Type B pancreatic cell (in vitro differentiated cells): ENCODE measurements around the gene TNXB. TPM values are rescaled to one million over a fixed set of nuclear protein-coding genes. Genes with fewer than 3 reads are reported as not detected.
A peak's percentile ranks its signal among the peaks of the same experiment; 100 is the strongest.
"Not testable (repeated sequence)": the region's sequence is repeated elsewhere in the genome, so short reads cannot be mapped to it uniquely, and the experiment has no call there.

ENCODE experiments used
- DNase-seq: peaks from one replicate; pipeline ENCODE4 v3.0.0; 2021; ENCODE audit warnings: mixed read lengths; ENCODE audit not compliant: unreplicated experiment; ENCODE audit errors: extremely low spot score
- H3K27ac Mint-ChIP-seq: 2 replicates; pipeline ENCODE4 v1.8.0; 2021; ENCODE audit warnings: mild to moderate bottlenecking, mixed read lengths
- H3K27me3 Mint-ChIP-seq: 2 replicates; pipeline ENCODE4 v1.8.0; 2021; ENCODE audit warnings: mixed read lengths
- H3K36me3 Mint-ChIP-seq: 2 replicates; pipeline ENCODE4 v1.8.0; 2021; ENCODE audit warnings: mixed read lengths
- H3K4me1 Mint-ChIP-seq: one replicate; pipeline ENCODE4 v1.8.0; 2021; ENCODE audit warnings: mixed read lengths; ENCODE audit not compliant: unreplicated experiment
- H3K4me3 Mint-ChIP-seq: 2 replicates; pipeline ENCODE4 v1.8.0; 2021; ENCODE audit warnings: mild to moderate bottlenecking, mixed read lengths
- H3K9me3 Mint-ChIP-seq: 2 replicates; pipeline ENCODE4 v1.8.0; 2021; ENCODE audit warnings: mixed read lengths
- total RNA-seq: library from RNA; stranded (reverse); gene quantifications from 2 replicates; pipeline ENCODE4 v1.2.1, GENCODE V29; 2021; ENCODE audit warnings: low replicate concordance
- TF ChIP-seq, protein P1 (sequence below): fragments of 200-600 bp; sonication (generic); conservative IDR thresholded peaks from 2 replicates; pipeline ENCODE4 v1.5.0; 2021; ENCODE audit warnings: antibody characterized with exemption, mild to moderate bottlenecking

TNXB gene
- total RNA-seq, 1 donor from 2014 or later, result 22.2 TPM

- peaks cover 4% of the 10 kb centered on the region for H3K27me3 Mint-ChIP-seq
- no peak overlapping the region for H3K4me3 Mint-ChIP-seq
- no peaks in the 10 kb centered on the region for H3K36me3 Mint-ChIP-seq
- H3K27ac Mint-ChIP-seq, result no peak overlapping the region
- TF ChIP-seq, protein P1, sequence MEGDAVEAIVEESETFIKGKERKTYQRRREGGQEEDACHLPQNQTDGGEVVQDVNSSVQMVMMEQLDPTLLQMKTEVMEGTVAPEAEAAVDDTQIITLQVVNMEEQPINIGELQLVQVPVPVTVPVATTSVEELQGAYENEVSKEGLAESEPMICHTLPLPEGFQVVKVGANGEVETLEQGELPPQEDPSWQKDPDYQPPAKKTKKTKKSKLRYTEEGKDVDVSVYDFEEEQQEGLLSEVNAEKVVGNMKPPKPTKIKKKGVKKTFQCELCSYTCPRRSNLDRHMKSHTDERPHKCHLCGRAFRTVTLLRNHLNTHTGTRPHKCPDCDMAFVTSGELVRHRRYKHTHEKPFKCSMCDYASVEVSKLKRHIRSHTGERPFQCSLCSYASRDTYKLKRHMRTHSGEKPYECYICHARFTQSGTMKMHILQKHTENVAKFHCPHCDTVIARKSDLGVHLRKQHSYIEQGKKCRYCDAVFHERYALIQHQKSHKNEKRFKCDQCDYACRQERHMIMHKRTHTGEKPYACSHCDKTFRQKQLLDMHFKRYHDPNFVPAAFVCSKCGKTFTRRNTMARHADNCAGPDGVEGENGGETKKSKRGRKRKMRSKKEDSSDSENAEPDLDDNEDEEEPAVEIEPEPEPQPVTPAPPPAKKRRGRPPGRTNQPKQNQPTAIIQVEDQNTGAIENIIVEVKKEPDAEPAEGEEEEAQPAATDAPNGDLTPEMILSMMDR, result peak; percentile 41
- DNase-seq, result no peak
- H3K9me3 Mint-ChIP-seq, result no peaks in the 10 kb centered on the region
- peaks cover 4% of the 10 kb centered on the region for H3K4me1 Mint-ChIP-seq
Measured at GRCh38 chr6:32046450-32047083, 62.6 kb downstream of the TNXB start.

- no peak overlapping the region for H3K27ac Mint-ChIP-seq
- no peak overlapping the region for H3K4me3 Mint-ChIP-seq
Measured at GRCh38 chr6:32045811-32046449, 63.2 kb downstream of the TNXB start.

GRCh38 chr6:32044916-32045315, 64.2 kb downstream of the TNXB start:
- not testable (repeated sequence) for H3K4me1 Mint-ChIP-seq, H3K9me3 Mint-ChIP-seq, DNase-seq, H3K27me3 Mint-ChIP-seq, H3K4me3 Mint-ChIP-seq, H3K36me3 Mint-ChIP-seq, H3K27ac Mint-ChIP-seq

More at GRCh38 chr6:32045811-32046449, 63.2 kb downstream of the TNXB start:
- Mint-ChIP-seq H3K27me3 (peaks cover 2% of the 10 kb centered on the region), H3K36me3 (no peaks in the 10 kb centered on the region), H3K9me3 (no peaks in the 10 kb centered on the region), H3K4me1 (peaks cover 4% of the 10 kb centered on the region)
- DNase-seq, result no peak
- TF ChIP-seq, protein P1, result no peak

GRCh38 chr6:32043589-32044380, 65.4 kb downstream of the TNXB start:
- not testable (repeated sequence) for H3K4me3 Mint-ChIP-seq, H3K9me3 Mint-ChIP-seq, DNase-seq, H3K4me1 Mint-ChIP-seq, H3K36me3 Mint-ChIP-seq, H3K27me3 Mint-ChIP-seq, H3K27ac Mint-ChIP-seq

DNA sequence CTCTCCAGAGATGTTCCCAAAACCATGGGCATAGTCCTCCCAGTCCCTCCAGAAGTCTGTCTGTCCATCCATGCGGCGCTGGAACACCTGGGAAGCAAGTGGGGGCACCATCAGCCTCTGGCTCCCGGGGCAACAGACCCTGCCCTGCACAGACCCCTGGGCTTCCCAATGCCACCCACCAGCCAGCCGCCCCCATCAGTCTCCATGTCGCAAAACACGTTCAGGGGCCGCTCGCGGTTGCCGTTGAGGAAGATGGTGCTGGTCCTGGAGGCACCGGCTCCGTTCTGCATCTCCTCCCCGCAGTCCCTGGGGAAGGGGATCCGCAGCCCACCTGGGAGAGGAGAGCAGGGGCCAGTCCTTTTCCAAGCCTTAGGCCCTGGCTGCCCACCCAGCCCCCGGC, 66.9 kb downstream of the TNXB start:
- not testable (repeated sequence) for H3K9me3 Mint-ChIP-seq, H3K27ac Mint-ChIP-seq, H3K36me3 Mint-ChIP-seq, H3K27me3 Mint-ChIP-seq, H3K4me3 Mint-ChIP-seq, DNase-seq, H3K4me1 Mint-ChIP-seq

GRCh38 chr6:32041385-32041784, 67.8 kb downstream of the TNXB start:
- H3K27ac Mint-ChIP-seq, H3K9me3 Mint-ChIP-seq, H3K4me1 Mint-ChIP-seq, DNase-seq, H3K4me3 Mint-ChIP-seq, H3K36me3 Mint-ChIP-seq, H3K27me3 Mint-ChIP-seq: not testable (repeated sequence)

GRCh38 chr6:32041050-32041321, 68.2 kb downstream of the TNXB start:
- not testable (repeated sequence) for H3K9me3 Mint-ChIP-seq, H3K27ac Mint-ChIP-seq, H3K36me3 Mint-ChIP-seq, H3K27me3 Mint-ChIP-seq, H3K4me1 Mint-ChIP-seq, DNase-seq, H3K4me3 Mint-ChIP-seq

DNA sequence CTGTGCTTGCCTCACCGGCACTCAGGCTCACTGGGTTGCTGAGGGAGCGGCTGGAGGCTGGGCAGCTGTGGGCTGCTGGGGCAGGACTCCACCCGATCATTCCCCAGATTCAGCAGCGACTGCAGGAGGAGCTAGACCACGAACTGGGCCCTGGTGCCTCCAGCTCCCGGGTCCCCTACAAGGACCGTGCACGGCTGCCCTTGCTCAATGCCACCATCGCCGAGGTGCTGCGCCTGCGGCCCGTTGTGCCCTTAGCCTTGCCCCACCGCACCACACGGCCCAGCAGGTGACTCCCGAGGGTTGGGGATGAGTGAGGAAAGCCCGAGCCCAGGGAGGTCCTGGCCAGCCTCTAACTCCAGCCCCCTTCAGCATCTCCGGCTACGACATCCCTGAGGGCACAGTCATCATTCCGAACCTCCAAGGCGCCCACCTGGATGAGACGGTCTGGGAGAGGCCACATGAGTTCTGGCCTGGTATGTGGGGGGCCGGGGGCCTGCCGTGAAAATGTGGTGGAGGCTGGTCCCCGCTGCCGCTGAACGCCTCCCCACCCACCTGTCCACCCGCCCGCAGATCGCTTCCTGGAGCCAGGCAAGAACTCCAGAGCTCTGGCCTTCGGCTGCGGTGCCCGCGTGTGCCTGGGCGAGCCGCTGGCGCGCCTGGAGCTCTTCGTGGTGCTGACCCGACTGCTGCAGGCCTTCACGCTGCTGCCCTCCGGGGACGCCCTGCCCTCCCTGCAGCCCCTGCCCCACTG, 68.7 kb downstream of the TNXB start:
- H3K27me3 Mint-ChIP-seq, H3K4me1 Mint-ChIP-seq, H3K36me3 Mint-ChIP-seq, H3K4me3 Mint-ChIP-seq, H3K9me3 Mint-ChIP-seq, H3K27ac Mint-ChIP-seq, DNase-seq: not testable (repeated sequence)

GRCh38 chr6:32039321-32040274, 69.5 kb downstream of the TNXB start:
- not testable (repeated sequence) for H3K36me3 Mint-ChIP-seq, H3K27ac Mint-ChIP-seq, H3K4me1 Mint-ChIP-seq, H3K4me3 Mint-ChIP-seq, H3K9me3 Mint-ChIP-seq, H3K27me3 Mint-ChIP-seq, DNase-seq

- not testable (repeated sequence) for H3K4me1 Mint-ChIP-seq, H3K4me3 Mint-ChIP-seq, H3K9me3 Mint-ChIP-seq, DNase-seq, H3K36me3 Mint-ChIP-seq, H3K27me3 Mint-ChIP-seq, H3K27ac Mint-ChIP-seq
Measured at GRCh38 chr6:32038878-32039277, 70.3 kb downstream of the TNXB start.
